Epithelial cell of proximal tubule (primary cell): ENCODE results near the gene TMEM209. TPM values are rescaled to one million over a fixed set of nuclear protein-coding genes. Genes with fewer than 3 reads are reported as not detected.

ENCODE experiments used
- DNase-seq: peaks from one replicate; pipeline ENCODE4 v3.0.0-alpha.2; 2011; ENCODE audit warnings: low read depth
- H3K4me3 ChIP-seq: 2 replicates; pipeline ENCODE4 v1.5.1; 2011; ENCODE audit warnings: low read depth, mild to moderate bottlenecking, low read length
- total RNA-seq: library from RNA; depleted of rRNA; stranded (reverse); fragments of >200 nt; gene quantifications from 2 replicates; pipeline ENCODE4 v1.2.3, GENCODE V29; 2015
- TF ChIP-seq, protein P1 (sequence below): conservative IDR thresholded peaks from 2 replicates; pipeline ENCODE4 v1.5.1; 2012; ENCODE audit warnings: low read depth, mild to moderate bottlenecking, low read length

The TMEM209 gene
- total RNA-seq, 1 donor from 2014 or later: 9.3 TPM

DNA sequence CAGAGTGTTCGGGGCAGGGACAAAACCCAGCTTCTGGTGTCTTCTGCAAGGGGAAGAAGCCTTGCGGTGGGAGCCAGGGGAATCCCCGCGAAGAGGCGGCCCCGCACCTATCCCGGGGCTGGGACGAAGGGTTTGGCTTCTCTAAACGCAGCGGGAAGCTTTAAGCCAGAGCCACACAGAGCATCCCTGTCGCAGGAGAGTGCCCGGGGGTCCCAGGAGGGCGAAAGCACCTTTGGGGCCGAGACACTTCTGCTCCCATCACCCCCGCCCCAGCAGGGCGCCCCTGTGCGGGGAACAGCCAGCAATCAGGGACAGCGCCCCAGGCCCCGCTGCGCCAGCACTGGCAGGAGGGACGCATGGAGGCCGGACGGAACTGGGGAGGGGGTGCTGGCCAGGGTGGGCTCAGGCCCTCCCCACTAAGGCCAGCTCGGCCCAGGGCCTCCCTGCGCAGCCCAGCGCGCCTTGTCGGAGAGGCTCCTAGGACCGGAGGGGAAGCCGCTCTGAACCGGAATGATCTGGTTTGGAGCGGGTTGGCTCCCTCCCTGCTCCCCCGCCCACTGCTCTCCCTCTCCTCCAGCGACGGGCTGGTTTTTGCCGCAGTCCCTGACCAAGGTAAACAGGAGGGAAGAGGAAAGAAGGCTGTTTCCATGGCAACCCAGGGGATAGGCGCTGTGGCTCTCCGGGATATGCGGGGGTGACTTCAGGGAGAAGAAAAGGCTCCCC lies 63.9 kb downstream of the TMEM209 start:
- no peak overlapping the region for H3K4me3 ChIP-seq
- no peak for DNase-seq
- TF ChIP-seq, protein P1, sequence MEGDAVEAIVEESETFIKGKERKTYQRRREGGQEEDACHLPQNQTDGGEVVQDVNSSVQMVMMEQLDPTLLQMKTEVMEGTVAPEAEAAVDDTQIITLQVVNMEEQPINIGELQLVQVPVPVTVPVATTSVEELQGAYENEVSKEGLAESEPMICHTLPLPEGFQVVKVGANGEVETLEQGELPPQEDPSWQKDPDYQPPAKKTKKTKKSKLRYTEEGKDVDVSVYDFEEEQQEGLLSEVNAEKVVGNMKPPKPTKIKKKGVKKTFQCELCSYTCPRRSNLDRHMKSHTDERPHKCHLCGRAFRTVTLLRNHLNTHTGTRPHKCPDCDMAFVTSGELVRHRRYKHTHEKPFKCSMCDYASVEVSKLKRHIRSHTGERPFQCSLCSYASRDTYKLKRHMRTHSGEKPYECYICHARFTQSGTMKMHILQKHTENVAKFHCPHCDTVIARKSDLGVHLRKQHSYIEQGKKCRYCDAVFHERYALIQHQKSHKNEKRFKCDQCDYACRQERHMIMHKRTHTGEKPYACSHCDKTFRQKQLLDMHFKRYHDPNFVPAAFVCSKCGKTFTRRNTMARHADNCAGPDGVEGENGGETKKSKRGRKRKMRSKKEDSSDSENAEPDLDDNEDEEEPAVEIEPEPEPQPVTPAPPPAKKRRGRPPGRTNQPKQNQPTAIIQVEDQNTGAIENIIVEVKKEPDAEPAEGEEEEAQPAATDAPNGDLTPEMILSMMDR: no peak

DNA sequence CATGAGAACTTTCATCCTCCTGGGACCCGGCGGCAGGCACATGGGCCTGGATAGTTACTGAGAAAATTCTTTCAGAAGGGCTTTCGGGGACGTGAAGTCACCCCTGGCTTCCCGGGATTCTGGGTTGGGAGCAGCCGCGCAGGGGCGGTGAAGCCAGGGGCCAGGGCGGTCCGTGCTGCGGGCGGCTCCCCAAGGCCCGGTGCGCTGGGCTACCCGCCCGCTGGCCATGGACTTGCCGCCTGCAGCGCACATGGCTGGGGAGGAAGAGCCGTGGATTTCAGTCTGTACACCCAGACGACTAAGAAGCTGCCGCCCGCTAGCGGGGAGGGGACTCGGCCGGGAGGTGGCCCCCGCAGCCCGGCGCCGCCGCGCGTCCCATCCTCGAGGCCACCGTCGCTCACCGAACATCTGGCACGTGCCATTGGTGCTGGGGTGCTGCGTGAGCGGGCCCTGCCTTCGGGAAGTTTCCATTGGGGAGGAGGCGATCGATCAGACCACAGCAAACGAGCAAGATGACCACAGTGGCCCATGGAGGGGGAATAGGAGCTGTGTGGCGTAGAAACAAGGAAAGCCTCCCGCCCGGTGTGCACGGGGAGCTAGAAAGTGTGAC lies 64.5 kb downstream of the TMEM209 start:
- no peak overlapping the region for H3K4me3 ChIP-seq
- TF ChIP-seq, protein P1: no peak
- DNase-seq: no peak

DNA sequence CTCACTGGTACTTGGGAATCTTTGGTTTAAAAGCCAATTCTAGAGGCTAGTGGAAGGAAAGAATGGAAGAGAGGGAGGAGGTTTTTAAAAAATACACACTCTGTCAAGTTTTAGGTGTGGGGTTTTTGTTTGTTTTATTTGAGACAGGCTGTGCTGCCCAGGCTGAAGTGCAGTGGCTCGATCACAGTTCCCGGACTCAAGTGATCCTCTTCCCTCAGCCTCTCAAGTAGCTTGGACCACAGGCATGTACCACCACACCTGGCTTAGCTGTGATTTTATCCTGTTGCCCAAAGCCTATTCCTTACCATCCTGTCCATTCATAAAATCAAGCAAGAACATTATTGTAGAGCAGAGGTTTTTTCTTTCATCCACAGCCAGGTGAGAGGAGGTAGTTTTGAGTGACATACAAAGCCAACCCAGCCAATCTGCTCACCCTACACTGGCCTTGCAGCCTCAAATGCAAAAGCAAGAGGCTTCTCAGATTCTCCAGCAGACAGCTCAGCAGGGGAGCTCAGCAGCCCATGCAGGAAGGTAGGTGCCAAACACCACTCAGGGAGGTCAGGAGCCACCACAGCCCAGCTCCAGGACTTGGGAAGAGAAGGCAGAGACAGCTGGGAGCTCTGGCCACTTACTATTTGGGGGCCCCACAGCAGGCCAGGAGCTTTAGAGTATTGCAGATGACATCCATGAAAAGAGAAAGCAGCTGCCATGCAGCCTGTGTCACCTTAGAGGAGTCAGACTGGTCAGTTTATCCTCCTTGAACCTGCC lies 65.8 kb downstream of the TMEM209 start:
- TF ChIP-seq, protein P1: no peak
- H3K4me3 ChIP-seq: no peak overlapping the region
- DNase-seq: no peak

DNA sequence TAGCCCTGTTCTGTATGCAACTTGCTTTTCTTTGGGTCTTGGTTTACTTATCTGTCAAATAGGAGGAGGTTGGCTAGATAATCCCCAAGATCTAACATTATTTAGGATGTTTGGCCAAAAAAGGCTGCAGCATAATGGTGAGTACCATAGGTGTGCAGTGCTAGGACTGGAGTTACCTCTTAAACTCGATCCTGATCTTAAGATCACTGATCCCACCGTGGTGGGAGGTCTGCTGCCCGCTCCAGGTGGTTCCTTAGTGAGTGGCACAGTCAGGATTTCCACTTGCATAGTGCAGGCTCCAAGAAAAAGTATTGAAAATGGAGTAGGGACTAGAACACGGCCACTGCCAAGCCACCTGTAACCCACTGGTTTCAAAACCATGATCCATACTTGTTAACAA lies 68.0 kb downstream of the TMEM209 start:
- DNase-seq: no peak
- TF ChIP-seq, protein P1: no peak
- H3K4me3 ChIP-seq: no peak overlapping the region

DNA sequence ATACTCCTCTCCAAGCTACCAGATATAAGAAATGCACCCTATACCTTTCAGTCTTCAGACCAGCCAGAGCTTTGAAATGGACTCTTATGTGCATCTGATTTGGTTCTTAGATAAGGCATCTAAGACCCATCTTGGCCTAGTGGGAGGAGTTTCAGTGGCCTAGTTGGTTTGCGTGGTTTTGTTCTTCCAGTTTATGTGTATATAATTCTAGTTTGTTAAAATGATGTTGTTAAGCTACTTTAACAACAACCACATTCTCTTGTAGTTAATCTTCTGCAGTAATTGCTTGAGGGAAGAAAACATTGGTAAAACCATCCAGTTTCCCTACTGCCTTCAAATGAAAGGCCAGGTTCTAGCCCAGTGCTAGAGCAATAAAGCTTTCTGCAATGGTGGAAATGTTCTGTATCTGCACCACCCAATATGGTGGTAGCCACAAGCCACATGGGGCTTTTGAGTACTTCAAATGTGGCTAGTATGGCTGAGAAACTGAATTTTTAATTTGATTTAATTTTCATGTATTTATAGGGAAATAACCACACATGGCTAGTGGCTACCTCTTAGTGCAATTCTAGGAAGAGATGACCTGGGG lies 68.5 kb downstream of the TMEM209 start:
- DNase-seq: no peak
- H3K4me3 ChIP-seq: no peak overlapping the region
- TF ChIP-seq, protein P1: no peak

DNA sequence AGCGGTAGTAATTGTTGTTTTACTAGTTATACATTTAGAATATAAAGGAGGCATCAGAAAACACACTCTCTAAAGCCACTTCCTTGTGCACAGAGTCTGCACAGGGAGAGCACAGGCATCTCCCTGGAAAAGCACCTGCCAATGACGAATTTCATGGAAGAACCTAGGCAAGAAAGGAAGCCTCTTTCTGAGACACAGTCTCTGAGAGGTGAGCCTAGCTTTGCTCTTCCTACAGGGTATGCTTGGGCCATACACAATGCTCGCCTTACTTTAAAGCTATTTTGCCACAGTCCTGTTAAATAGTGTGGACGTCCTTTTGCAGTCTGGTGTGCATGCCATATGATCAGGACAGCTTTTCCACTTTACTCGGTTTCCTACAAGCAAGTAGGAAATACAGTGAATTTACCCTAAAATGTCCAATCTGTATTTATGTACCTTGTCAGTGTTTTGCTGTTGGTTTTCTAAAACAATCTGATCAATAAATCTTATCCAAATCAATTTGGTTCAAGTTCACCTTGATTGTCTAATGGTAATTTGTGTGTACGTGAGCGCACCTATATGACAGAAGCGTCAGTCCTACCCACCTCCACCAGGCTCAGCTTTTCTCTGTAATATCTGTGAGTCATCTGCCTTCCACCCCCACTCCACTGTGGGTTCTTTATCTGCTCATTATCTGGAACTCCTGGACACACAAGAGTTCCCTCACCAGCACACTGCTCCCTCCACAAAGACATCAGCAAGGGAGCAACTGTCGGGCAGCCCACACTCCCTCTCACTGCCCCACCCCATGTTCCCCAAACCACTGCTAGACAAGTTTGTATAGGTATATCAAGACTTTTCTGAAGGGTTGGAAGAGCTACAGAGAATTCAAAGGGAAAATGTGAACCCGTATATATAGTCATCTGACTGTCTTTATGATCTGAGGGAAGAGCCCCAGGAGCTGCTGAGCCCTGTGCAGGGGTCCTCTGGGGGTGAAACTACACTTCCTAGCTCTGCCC lies 69.7 kb downstream of the TMEM209 start:
- TF ChIP-seq, protein P1: no peak
- DNase-seq: no peak
- H3K4me3 ChIP-seq: no peak overlapping the region
